Trophoblast cell (in vitro differentiated cells and primary cell): ENCODE measurements around the gene GLYATL1.
A peak's percentile ranks its signal among the peaks of the same experiment; 100 is the strongest.

ENCODE experiments used
- DNase-seq, 2 donors: peaks; one replicate each; pipeline ENCODE4 v3.0.0-alpha.2; 2016
- H2AFZ ChIP-seq: 2 replicates; pipeline ENCODE4 v1.6.1; 2013; ENCODE audit warnings: low read length, moderate library complexity, mild to moderate bottlenecking; ENCODE audit not compliant: insufficient read depth, poor library complexity
- H2AK5ac ChIP-seq: 2 replicates; pipeline ENCODE4 v1.6.1; 2013; ENCODE audit warnings: mild to moderate bottlenecking, low read length
- H2BK120ac ChIP-seq: 2 replicates; pipeline ENCODE4 v1.6.1; 2013; ENCODE audit warnings: low read length, mild to moderate bottlenecking, moderate library complexity; ENCODE audit not compliant: insufficient read depth, poor library complexity
- H2BK12ac ChIP-seq: 2 replicates; pipeline ENCODE4 v1.6.1; 2013; ENCODE audit warnings: mild to moderate bottlenecking, low read length, moderate library complexity
- H2BK5ac ChIP-seq: 2 replicates; pipeline ENCODE4 v1.6.1; 2013; ENCODE audit warnings: low read length, low read depth, moderate library complexity, mild to moderate bottlenecking; ENCODE audit not compliant: poor library complexity
- H3K14ac ChIP-seq: 2 replicates; pipeline ENCODE4 v1.6.1; 2013; ENCODE audit warnings: mild to moderate bottlenecking, low read length
- H3K18ac ChIP-seq: 2 replicates; pipeline ENCODE4 v1.6.1; 2013; ENCODE audit warnings: mild to moderate bottlenecking, low read length
- H3K23ac ChIP-seq: 2 replicates; pipeline ENCODE4 v1.6.1; 2013; ENCODE audit warnings: low read length
- H3K27ac ChIP-seq: 2 replicates; pipeline ENCODE4 v1.5.1; 2013; ENCODE audit warnings: low read depth, mild to moderate bottlenecking, inconsistent platforms, low read length, moderate library complexity
- H3K27me3 ChIP-seq: 2 replicates; pipeline ENCODE4 v1.6.1; 2013; ENCODE audit warnings: inconsistent platforms, mild to moderate bottlenecking, low read length, moderate library complexity; ENCODE audit not compliant: insufficient read depth
- H3K36me3 ChIP-seq, 2 experiments: 1 replicate in 1 of 2; 2 replicates in 1 of 2; pipeline ENCODE4 v1.6.1; 2013; ENCODE audit warnings: low read length in 2 of 2, mild to moderate bottlenecking in 2 of 2, moderate library complexity in 1 of 2; ENCODE audit not compliant: insufficient read depth in 2 of 2, control insufficient read depth in 1 of 2
- H3K4ac ChIP-seq: 2 replicates; pipeline ENCODE4 v1.6.1; 2013; ENCODE audit warnings: low read depth, mild to moderate bottlenecking, low read length, moderate library complexity
- H3K4me1 ChIP-seq, 2 experiments: 1 replicate in 1 of 2; 2 replicates in 1 of 2; pipeline ENCODE4 v1.6.1; 2013; ENCODE audit warnings: low read length in 2 of 2, mild to moderate bottlenecking in 2 of 2, moderate library complexity in 1 of 2; ENCODE audit not compliant: insufficient read depth in 2 of 2, control insufficient read depth in 1 of 2
- H3K4me2 ChIP-seq: 2 replicates; pipeline ENCODE4 v1.6.1; 2013; ENCODE audit warnings: inconsistent platforms, mild to moderate bottlenecking, low read length, moderate library complexity
- H3K4me3 ChIP-seq: 2 replicates; pipeline ENCODE4 v1.5.1; 2013; ENCODE audit warnings: mild to moderate bottlenecking, low read depth, low read length, inconsistent platforms
- H3K79me1 ChIP-seq: one replicate; pipeline ENCODE4 v1.6.1; 2013; ENCODE audit warnings: low read length
- H3K79me2 ChIP-seq: 2 replicates; pipeline ENCODE4 v1.6.1; 2013; ENCODE audit warnings: low read length, mild to moderate bottlenecking; ENCODE audit not compliant: control insufficient read depth, insufficient read depth, poor library complexity
- H3K9ac ChIP-seq: 2 replicates; pipeline ENCODE4 v1.6.1; 2013; ENCODE audit warnings: mild to moderate bottlenecking, low read length
- H3K9me3 ChIP-seq: 2 replicates; pipeline ENCODE4 v1.6.1; 2013; ENCODE audit warnings: low read depth, mild to moderate bottlenecking, control low read depth, inconsistent platforms, low read length; ENCODE audit not compliant: insufficient read depth
- H4K12ac ChIP-seq: 2 replicates; pipeline ENCODE4 v1.6.1; 2013; ENCODE audit warnings: low read depth, mild to moderate bottlenecking, low read length, moderate library complexity
- H4K8ac ChIP-seq: 2 replicates; pipeline ENCODE4 v1.6.1; 2013; ENCODE audit warnings: low read depth, mild to moderate bottlenecking, low read length, moderate library complexity
- H4K91ac ChIP-seq: one replicate; pipeline ENCODE4 v1.6.1; 2013; ENCODE audit warnings: low read depth, mild to moderate bottlenecking, low read length, moderate library complexity
- WGBS: extraction: QIAGEN DNeasy Blood & Tissue Kit; methylation state at CpG from one replicate; pipeline ENCODE4 v1.1.7; 2013; ENCODE audit warnings: missing lambda C conversion rate; ENCODE audit not compliant: insufficient read length, insufficient coverage; ENCODE audit errors: extremely low coverage; 5-methylcytosine and 5-hydroxymethylcytosine counted together

Gene GLYATL1

DNA sequence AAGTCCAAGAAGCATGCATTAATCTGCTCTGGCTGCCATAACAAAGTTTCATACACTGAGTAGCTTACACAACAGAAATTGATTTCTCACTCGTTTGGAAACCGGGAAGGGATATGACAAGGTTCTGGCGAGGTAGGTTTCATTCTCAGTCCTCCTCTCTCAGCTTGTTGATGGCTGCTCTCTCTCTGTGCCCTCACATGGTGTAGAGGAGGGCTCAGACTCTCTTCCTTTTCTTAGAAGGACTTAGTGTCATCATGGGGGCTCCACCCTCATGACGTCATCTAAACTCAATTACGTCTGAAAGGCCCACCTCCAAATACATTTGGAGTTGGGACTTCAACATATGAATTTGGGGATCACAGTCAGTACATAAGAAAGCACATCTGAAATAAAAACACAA lies 18.6 kb downstream of the GLYATL1 start:
- Histone ChIP-seq H4K8ac (no peak overlapping the region), H3K36me3 (no peaks in the 10 kb centered on the region), H3K9ac (no peak overlapping the region), H4K12ac (no peak overlapping the region), H2BK12ac (no peak overlapping the region), H3K4me1 (no peaks in the 10 kb centered on the region), H3K4me3 (no peak overlapping the region), H3K27ac (no peak overlapping the region), H3K14ac (no peak overlapping the region), H3K9me3 (no peaks in the 10 kb centered on the region), H2AK5ac (no peak overlapping the region), H3K4ac (no peak overlapping the region), H3K23ac (no peak overlapping the region), H3K79me2 (no peaks in the 10 kb centered on the region), H2AFZ (no peak overlapping the region), H3K18ac (no peak overlapping the region), H3K27me3 (no peaks in the 10 kb centered on the region), H3K4me2 (no peak overlapping the region), H2BK120ac (no peak overlapping the region), H3K79me1 (no peaks in the 10 kb centered on the region), H4K91ac (no peak overlapping the region), H2BK5ac (no peak overlapping the region)
- DNase-seq: no peak
- no CpG with 5 or more reads among the region's 5 CpGs for WGBS

DNA sequence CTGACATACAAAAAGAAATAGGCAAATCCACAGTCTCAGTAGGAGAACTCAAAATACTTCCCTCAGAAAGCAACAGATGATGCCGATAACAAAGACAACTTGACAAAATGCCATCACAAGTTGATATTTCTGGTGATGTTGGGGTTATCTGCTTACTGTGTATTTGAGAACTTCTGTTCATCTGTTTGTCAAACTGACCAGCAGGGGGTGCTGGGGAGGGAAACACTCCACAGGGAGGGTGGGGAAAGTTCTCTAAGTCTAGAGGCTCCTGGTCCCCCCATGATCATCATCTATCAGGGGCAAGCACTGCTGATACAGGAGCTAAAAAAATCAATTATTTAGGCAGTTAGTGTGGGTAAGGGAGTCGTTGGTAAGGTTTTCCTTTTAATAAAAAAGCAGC lies 19.2 kb downstream of the GLYATL1 start:
- Histone ChIP-seq H3K9ac (no peak overlapping the region), H2AK5ac (no peak overlapping the region), H3K79me2 (no peaks in the 10 kb centered on the region), H2BK5ac (no peak overlapping the region), H4K91ac (no peak overlapping the region), H3K4me2 (no peak overlapping the region), H3K9me3 (no peaks in the 10 kb centered on the region), H3K36me3 (no peaks in the 10 kb centered on the region), H3K27ac (no peak overlapping the region), H3K4me1 (peaks cover 4% of the 10 kb centered on the region in 2 experiments), H3K4me3 (no peak overlapping the region), H3K14ac (no peak overlapping the region), H4K8ac (no peak overlapping the region), H3K23ac (no peak overlapping the region), H3K4ac (no peak overlapping the region), H3K27me3 (no peaks in the 10 kb centered on the region), H4K12ac (no peak overlapping the region), H2BK12ac (no peak overlapping the region), H2AFZ (no peak overlapping the region), H3K18ac (no peak overlapping the region), H2BK120ac (no peak overlapping the region), H3K79me1 (no peaks in the 10 kb centered on the region)
- peak in 1 of 2 donors; percentile 28 for DNase-seq
- no CpG with 5 or more reads among the region's 2 CpGs for WGBS

DNA sequence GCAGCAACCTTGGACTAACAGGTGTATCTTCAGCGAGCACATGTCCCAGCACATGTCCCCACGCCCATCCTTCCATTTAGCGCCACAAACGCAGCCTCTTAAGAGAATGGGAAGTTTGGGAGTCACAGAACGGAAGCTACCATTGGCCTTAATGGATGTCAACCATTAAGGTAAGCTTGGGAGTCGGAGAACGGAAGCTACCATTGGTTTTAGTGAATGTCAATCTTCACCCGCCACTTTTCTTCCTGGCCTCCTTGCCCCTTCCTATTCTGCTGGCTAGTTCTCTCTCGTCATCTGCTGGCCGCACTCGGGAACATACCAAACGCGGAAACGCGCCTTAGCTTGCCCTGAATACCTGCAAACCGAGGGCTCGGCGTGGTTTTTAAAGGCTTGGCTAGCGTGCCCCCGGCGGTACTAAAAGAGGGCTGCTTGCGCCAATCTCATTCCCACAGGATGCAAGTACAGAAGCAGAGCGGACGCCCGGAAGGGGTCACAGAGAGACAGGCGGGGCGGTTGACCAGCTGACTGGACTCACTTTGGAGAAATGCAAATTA lies 24.3 kb downstream of the GLYATL1 start:
- Histone ChIP-seq H2BK12ac (no peak overlapping the region), H3K79me1 (no peaks in the 10 kb centered on the region), H3K36me3 (no peaks in the 10 kb centered on the region), H3K27me3 (no peaks in the 10 kb centered on the region), H3K79me2 (no peaks in the 10 kb centered on the region), H2AFZ (peak overlapping the region; percentile 35), H4K12ac (no peak overlapping the region), H3K4me1 (peaks cover 4% of the 10 kb centered on the region in 2 experiments), H3K4me3 (peak overlapping the region; percentile 57), H3K18ac (no peak overlapping the region), H3K4ac (no peak overlapping the region), H2BK120ac (no peak overlapping the region), H3K23ac (no peak overlapping the region), H3K27ac (no peak overlapping the region), H3K9ac (no peak overlapping the region), H3K4me2 (peak overlapping the region; percentile 63), H3K9me3 (peaks cover 1% of the 10 kb centered on the region), H2AK5ac (no peak overlapping the region), H2BK5ac (no peak overlapping the region), H4K91ac (no peak overlapping the region), H4K8ac (peak overlapping the region; percentile 47), H3K14ac (no peak overlapping the region)
- DNase-seq: peak; percentile 10 to 28
- no CpG with 5 or more reads among the region's 27 CpGs for WGBS

DNA sequence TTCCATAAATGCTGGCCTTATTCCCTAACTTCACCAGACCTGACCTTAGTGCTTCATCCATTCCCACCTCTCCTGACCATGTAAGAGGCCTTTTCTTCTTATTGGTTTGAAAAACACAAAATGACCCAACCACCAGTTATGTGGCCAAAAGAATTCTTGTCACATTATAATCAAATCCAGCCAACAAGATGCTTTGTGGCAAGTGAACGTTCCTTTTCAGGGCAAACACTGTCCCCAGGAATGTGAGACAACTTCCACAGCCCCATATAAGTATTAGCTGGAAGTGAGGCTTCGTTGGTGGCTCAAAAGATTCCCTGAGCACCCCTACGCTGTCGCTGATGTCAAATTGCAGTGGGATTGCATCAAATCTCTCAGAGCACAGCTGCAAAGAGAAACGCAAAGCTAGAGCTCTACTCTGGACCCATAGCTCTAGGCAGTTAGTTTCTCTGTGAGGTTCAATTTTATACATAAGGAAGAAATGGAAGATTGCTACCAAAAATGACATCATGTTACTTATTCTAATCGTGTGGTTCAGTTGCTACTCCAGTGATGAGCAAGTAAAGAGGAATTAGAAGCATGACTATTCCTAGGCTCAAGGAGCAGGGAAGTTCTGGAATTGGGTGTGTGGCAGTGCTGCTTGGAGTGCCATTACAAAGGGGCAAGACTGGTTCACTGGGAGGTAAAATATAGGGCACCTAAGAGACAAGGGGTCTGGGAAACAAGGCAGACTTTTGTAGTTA lies 26.1 kb downstream of the GLYATL1 start:
- Histone ChIP-seq H3K4me2 (no peak overlapping the region), H3K14ac (no peak overlapping the region), H2BK12ac (no peak overlapping the region), H3K4me3 (no peak overlapping the region), H3K79me1 (no peaks in the 10 kb centered on the region), H3K4me1 (peaks cover 4% of the 10 kb centered on the region in 2 experiments), H3K27ac (no peak overlapping the region), H3K9me3 (peaks cover 1% of the 10 kb centered on the region), H3K9ac (no peak overlapping the region), H2AK5ac (no peak overlapping the region), H3K23ac (no peak overlapping the region), H3K79me2 (no peaks in the 10 kb centered on the region), H2BK5ac (no peak overlapping the region), H2AFZ (no peak overlapping the region), H2BK120ac (no peak overlapping the region), H4K8ac (no peak overlapping the region), H4K12ac (no peak overlapping the region), H3K27me3 (no peaks in the 10 kb centered on the region), H4K91ac (no peak overlapping the region), H3K4ac (no peak overlapping the region), H3K18ac (no peak overlapping the region), H3K36me3 (no peaks in the 10 kb centered on the region)
- whole genome bisulfite sequencing: no CpG with 5 or more reads among the region's 6 CpGs
- DNase-seq: peak in 1 of 2 donors; percentile 37
